AG09309 (cell line): ENCODE data around the gene POLN.

Source experiments
- DNase-seq: peaks from one replicate; pipeline ENCODE4 v3.0.0-alpha.2; 2010; ENCODE audit warnings: low read depth
- H3K4me3 ChIP-seq: 2 replicates; pipeline ENCODE4 v1.5.1; 2011; ENCODE audit warnings: mild to moderate bottlenecking, low read depth, low read length, moderate library complexity; ENCODE audit not compliant: control insufficient read depth
- TF ChIP-seq, protein P1 (sequence below): IDR thresholded peaks from 2 replicates; pipeline ENCODE4 v1.5.1; 2011; ENCODE audit warnings: mild to moderate bottlenecking, low read depth, low read length, inconsistent platforms; ENCODE audit not compliant: insufficient read depth, control insufficient read depth; ENCODE audit errors: missing control alignments

POLN gene

DNA sequence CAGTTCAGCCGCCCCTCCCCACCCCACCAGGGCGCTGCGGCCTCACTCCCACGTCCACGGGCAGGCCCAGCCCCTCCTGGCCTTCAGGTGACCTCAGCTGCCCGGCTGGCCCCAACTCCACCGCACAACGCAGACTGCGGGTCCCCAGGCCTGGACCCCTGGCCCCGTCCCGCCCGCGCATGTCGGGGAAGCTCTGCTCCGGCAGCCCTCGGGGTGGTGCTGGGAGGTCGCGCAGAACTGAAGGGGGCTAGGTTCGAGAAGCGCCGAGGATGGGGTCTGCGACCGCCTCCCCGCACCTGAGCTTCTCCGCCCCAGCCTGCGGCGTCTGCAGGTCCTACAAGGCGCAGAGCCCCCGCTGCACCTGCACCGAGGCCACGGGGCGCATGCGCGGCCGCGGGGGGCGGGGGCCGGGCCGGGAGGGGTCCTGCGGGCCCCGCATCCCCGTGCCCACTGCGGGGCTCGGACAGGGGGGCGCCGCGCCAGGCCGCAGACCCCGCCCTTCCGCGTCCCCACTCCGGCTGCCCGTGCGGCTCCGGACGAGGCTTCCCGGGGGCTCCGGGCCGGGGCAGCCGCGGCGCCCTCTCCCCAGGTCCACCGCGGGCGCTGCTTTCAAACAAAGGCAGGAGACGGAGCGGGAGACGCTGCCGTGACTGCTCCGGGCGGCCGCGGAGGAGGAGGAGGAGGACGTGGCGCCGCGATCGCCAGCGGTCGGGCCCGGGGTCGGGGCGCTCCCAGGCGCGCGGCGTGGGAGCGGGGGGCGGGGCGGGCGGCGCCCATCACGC lies 183.5 kb downstream of the POLN start:
- TF ChIP-seq, protein P1, sequence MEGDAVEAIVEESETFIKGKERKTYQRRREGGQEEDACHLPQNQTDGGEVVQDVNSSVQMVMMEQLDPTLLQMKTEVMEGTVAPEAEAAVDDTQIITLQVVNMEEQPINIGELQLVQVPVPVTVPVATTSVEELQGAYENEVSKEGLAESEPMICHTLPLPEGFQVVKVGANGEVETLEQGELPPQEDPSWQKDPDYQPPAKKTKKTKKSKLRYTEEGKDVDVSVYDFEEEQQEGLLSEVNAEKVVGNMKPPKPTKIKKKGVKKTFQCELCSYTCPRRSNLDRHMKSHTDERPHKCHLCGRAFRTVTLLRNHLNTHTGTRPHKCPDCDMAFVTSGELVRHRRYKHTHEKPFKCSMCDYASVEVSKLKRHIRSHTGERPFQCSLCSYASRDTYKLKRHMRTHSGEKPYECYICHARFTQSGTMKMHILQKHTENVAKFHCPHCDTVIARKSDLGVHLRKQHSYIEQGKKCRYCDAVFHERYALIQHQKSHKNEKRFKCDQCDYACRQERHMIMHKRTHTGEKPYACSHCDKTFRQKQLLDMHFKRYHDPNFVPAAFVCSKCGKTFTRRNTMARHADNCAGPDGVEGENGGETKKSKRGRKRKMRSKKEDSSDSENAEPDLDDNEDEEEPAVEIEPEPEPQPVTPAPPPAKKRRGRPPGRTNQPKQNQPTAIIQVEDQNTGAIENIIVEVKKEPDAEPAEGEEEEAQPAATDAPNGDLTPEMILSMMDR = no peak
- DNase-seq = no peak
- H3K4me3 ChIP-seq = no peak overlapping the region

DNA sequence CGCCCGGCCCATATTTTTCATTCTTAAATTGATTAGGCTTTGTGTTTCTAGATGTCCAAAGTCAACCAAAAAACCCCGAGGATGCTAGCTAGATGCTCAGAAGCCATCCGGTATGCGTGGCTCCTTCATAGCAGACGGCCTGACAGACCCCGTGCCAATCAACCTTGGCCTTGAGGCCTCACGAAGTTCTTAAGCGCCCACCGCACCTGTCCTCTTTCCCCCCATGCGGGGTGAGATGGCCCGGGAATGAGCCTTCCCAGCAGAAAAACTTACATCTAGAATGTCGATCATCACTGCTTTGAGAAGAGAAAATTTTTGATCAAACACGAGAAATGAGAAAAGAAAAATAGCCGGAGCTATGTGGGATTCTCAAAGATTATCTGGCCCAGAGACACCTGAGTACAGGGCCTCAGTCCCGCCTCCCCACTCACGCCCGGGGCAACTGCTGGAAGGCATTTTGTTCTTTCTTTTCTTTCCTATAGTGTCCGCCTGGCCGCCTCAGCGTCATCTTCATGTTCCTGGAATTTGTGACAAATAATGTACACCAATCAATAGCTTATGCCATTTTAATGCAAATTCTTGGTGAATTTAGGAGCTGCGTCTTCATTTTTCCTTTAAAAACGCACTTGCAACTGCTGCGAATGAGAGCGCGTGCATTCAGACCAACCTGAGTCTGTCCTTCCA lies 184.4 kb downstream of the POLN start:
- TF ChIP-seq, protein P1 = no peak
- no peak overlapping the region for H3K4me3 ChIP-seq
- no peak for DNase-seq

DNA sequence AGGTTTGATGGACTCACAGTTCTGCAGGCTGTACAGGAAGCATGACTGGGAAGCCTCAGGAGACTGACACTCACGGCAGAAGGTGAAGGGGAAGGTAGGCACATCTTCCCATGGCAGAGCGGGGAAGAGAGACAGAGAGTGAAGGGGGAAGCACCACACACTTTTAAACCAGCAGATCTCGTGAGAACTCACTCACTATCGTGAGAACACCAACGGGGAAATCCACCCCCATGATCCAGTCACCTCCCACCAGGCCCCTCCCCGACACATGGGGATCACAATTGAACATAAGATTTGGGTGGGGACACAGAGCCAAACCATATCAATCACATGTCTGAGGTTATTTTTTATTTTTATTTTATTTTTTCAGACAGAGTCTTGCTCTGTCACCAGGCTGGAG lies 187.7 kb downstream of the POLN start:
- TF ChIP-seq, protein P1 = no peak
- no peak overlapping the region for H3K4me3 ChIP-seq
- no peak for DNase-seq

DNA sequence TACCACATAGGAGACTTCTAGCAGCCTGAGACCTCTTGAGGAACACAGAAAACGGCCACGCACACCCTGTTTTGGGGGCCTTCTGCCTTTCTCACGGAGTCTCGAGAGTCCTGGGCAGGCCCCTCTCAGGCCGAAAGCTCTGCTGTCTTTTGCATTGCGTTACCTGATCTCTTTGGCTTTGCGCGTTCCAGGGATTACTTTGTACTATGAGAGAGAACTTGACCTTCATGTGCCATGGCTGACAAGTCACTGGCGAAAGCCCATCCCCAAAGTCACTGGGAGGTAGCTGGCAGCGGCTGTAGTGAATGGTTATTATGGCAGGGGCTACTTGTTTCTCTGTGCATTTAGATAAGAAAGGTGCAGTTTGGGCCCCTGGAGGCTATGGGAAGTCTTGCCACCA lies 190.8 kb downstream of the POLN start:
- DNase-seq = no peak
- TF ChIP-seq, protein P1 = no peak

DNA sequence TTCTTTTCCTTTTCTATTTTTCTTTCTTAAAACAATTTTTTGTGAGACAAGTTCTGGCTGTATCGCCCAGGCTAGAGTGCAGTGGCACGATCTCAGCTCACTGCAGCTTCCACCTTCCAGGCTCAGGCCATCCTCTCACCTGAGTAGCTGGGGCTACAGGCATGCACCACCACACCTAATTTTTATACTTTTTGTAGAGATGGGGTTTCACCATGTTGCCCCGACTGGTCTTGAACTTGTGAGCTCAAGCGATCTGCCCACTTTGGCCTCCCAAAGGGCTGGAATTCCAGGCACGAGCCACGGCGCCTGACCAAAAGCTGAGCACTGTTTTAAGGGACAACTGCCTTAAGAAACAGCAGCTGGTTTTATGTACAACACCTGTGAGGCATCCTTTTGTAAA lies 192.1 kb downstream of the POLN start:
- DNase-seq = no peak
- H3K4me3 ChIP-seq = no peak overlapping the region
- TF ChIP-seq, protein P1 = no peak

More for the DNA sequence above, 190.8 kb downstream of the POLN start:
- H3K4me3 ChIP-seq = no peak overlapping the region

DNA sequence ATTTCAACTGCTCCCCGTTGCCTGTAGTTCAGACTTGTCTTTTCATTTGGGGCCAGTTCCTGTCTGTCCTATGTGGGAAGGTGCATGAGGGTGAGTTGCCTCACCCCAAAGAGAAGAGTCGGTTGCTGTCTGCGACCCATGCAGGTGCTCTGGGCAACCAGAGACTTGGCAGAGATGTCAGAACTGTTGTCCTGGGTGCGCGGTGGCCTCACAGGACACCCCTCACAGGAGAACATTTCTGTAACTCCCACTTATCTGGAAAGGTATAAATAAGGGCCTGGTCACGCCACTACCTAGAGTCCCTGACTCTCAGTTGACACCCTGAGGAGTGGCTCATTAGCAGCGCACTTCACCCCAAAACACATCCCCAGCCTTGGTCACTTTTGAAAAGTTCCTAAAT lies 192.5 kb downstream of the POLN start:
- DNase-seq = no peak
- TF ChIP-seq, protein P1 = no peak
- H3K4me3 ChIP-seq = no peak overlapping the region
